Neuronal stem cell (in vitro differentiated cells): ENCODE data around the gene CHAD.
"Not testable (repeated sequence)": the region's sequence is repeated elsewhere in the genome, so short reads cannot be mapped to it uniquely, and the experiment has no call there.

Experiments
- DNase-seq: peaks from one replicate; pipeline ENCODE4 v3.0.0-alpha.2; 2013; ENCODE audit warnings: low spot score
- H2AFZ ChIP-seq: one replicate; pipeline ENCODE4 v1.6.1; 2013; ENCODE audit warnings: mild to moderate bottlenecking, low read length, inconsistent platforms
- H2AK5ac ChIP-seq: 2 replicates; pipeline ENCODE4 v1.6.1; 2013; ENCODE audit warnings: low read depth, mild to moderate bottlenecking, inconsistent platforms, low read length, moderate library complexity, mixed read lengths
- H2BK120ac ChIP-seq: 2 replicates; pipeline ENCODE4 v1.6.1; 2013; ENCODE audit warnings: low read depth, mild to moderate bottlenecking, inconsistent platforms, low read length, moderate library complexity, mixed read lengths
- H2BK12ac ChIP-seq: one replicate; pipeline ENCODE4 v1.6.1; 2013; ENCODE audit warnings: low read length, inconsistent platforms
- H2BK15ac ChIP-seq: 2 replicates; pipeline ENCODE4 v1.6.1; 2013; ENCODE audit warnings: mild to moderate bottlenecking, low read length, inconsistent platforms, mixed read lengths
- H2BK5ac ChIP-seq: one replicate; pipeline ENCODE4 v1.6.1; 2013; ENCODE audit warnings: inconsistent platforms, mild to moderate bottlenecking, low read length, moderate library complexity
- H3K14ac ChIP-seq: one replicate; pipeline ENCODE4 v1.6.1; 2013; ENCODE audit warnings: low read length, inconsistent platforms
- H3K18ac ChIP-seq: 2 replicates; pipeline ENCODE4 v1.6.1; 2013; ENCODE audit warnings: low read length, inconsistent platforms
- H3K23ac ChIP-seq: 2 replicates; pipeline ENCODE4 v1.6.1; 2013; ENCODE audit warnings: low read depth, mild to moderate bottlenecking, mixed read lengths, low read length, inconsistent platforms; ENCODE audit not compliant: poor library complexity
- H3K27ac ChIP-seq: replicated peaks from 3 replicates; pipeline ENCODE4 v1.5.1; 2013; ENCODE audit warnings: low read length, inconsistent platforms
- H3K27me3 ChIP-seq, 3 experiments: 2 replicates each; pipeline ENCODE4 v1.6.1; 2013; ENCODE audit warnings: low read length in 3 of 3, mild to moderate bottlenecking in 2 of 3, inconsistent platforms in 1 of 3, low read depth in 1 of 3, mixed read lengths in 1 of 3, moderate library complexity in 1 of 3; ENCODE audit not compliant: control insufficient read depth in 3 of 3, insufficient read depth in 3 of 3
- H3K36me3 ChIP-seq, 2 donors: replicated peaks in 1 of 2; 2 replicates each; pipeline ENCODE4 v1.6.1; 2013; ENCODE audit warnings: low read length in 2 of 2; ENCODE audit not compliant: control insufficient read depth in 2 of 2, insufficient read depth in 2 of 2
- H3K4ac ChIP-seq: 2 replicates; pipeline ENCODE4 v1.6.1; 2013; ENCODE audit warnings: inconsistent platforms, mild to moderate bottlenecking, low read length, moderate library complexity
- H3K4me1 ChIP-seq, 2 donors: 1 replicate in 1 of 2; 2 replicates in 1 of 2; pipeline ENCODE4 v1.6.1; 2013; ENCODE audit warnings: low read length in 2 of 2, low read depth in 1 of 2; ENCODE audit not compliant: control insufficient read depth in 2 of 2, insufficient read depth in 1 of 2
- H3K4me2 ChIP-seq: one replicate; pipeline ENCODE4 v1.6.1; 2013; ENCODE audit warnings: mild to moderate bottlenecking, low read length, inconsistent platforms; ENCODE audit not compliant: insufficient read depth, poor library complexity, severe bottlenecking
- H3K4me3 ChIP-seq, 2 donors: 2 replicates each; pipeline ENCODE4 v1.5.1; 2013; ENCODE audit warnings: low read length in 2 of 2, mild to moderate bottlenecking in 2 of 2, inconsistent platforms in 1 of 2, moderate library complexity in 1 of 2
- H3K79me1 ChIP-seq: one replicate; pipeline ENCODE4 v1.6.1; 2013; ENCODE audit warnings: low read depth, mild to moderate bottlenecking, inconsistent platforms, low read length, moderate library complexity
- H3K9ac ChIP-seq: one replicate; pipeline ENCODE4 v1.6.1; 2013; ENCODE audit warnings: mild to moderate bottlenecking, low read depth, low read length, inconsistent platforms; ENCODE audit not compliant: poor library complexity
- H3K9me3 ChIP-seq, 2 donors: replicated peaks in 1 of 2; 2 replicates each; pipeline versions ENCODE3 to v1.6.1; 2013; ENCODE audit warnings: low read length in 2 of 2, mild to moderate bottlenecking in 2 of 2, inconsistent platforms in 1 of 2, low read depth in 1 of 2, mixed read lengths in 1 of 2, moderate library complexity in 1 of 2; ENCODE audit not compliant: control insufficient read depth in 2 of 2, insufficient read depth in 1 of 2
- H4K8ac ChIP-seq: one replicate; pipeline ENCODE4 v1.6.1; 2013; ENCODE audit warnings: low read depth, mild to moderate bottlenecking, inconsistent platforms, low read length, moderate library complexity
- H4K91ac ChIP-seq: one replicate; pipeline ENCODE4 v1.6.1; 2013; ENCODE audit warnings: low read length, low read depth, mild to moderate bottlenecking, inconsistent platforms; ENCODE audit not compliant: poor library complexity
- WGBS, 2 donors: extraction: QIAGEN DNeasy Blood & Tissue Kit; methylation state at CpG; one replicate each; pipeline ENCODE4 v1.1.7; 2013; ENCODE audit warnings: missing lambda C conversion rate in 2 of 2, mixed read lengths in 1 of 2; ENCODE audit not compliant: insufficient read length in 2 of 2, insufficient replicate concordance in 1 of 2; ENCODE audit errors: extremely low coverage in 2 of 2; 5-methylcytosine and 5-hydroxymethylcytosine counted together

Gene CHAD

DNA sequence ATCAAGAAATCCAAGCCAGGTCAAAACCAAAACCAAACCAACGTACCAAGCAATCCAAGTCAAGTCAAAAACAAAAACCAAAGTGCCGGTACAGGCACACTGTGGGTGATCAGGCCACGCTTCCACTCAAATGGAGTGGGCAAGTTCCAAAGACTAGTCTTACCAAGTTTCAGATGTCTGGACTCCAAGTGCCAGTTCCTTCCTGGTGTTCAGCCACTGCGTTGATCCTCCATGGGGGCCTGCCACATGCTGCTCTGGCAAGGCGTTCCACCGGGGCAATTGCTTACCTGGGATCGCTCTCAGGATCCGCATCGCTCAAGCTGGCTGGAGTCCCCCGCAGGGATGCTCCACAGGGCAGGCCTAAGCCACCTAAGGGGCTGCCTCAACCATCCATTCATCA is 49.1 kb downstream of the CHAD start:
- not testable (repeated sequence) for H2BK12ac ChIP-seq, H3K18ac ChIP-seq, H4K91ac ChIP-seq, H3K9ac ChIP-seq, DNase-seq, H3K9me3 ChIP-seq, H3K4me3 ChIP-seq, H4K8ac ChIP-seq, H3K14ac ChIP-seq, H3K36me3 ChIP-seq, H2BK120ac ChIP-seq, H2AFZ ChIP-seq, H3K4ac ChIP-seq, H3K27ac ChIP-seq, H3K79me1 ChIP-seq, H2BK15ac ChIP-seq, H2BK5ac ChIP-seq, H2AK5ac ChIP-seq, H3K4me1 ChIP-seq, H3K23ac ChIP-seq, H3K4me2 ChIP-seq
- no CpG with 5 or more reads among the region's 10 CpGs for WGBS, 2 donors
- peaks cover 0 to 14% (median 0%) of the 10 kb centered on the region in 3 experiments for H3K27me3 ChIP-seq

DNA sequence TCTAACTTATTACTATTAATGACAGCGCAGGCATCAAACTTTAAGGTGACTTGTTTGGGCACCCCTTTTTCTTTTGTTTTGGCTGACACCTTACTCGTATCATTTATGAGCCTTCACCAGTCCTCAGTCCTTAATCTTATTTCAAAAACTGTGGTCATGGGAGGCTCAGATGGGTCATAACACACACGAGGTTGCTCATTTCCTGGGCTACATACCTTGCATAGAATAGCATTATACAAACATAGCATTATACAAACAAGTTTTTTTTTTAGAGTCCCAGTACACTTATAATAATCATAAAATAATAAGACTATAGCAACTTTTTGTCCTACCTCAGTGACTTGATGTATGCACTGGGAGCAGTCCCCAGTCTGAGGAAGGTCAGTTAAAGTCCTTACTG is 53.9 kb downstream of the CHAD start:
- Histone ChIP-seq H3K27me3 (peaks cover 0 to 27% (median 0%) of the 10 kb centered on the region in 3 experiments), H4K91ac (no peak overlapping the region), H3K4me2 (no peak overlapping the region), H2BK12ac (no peak overlapping the region), H3K9me3 (peaks cover 0 to 5% of the 10 kb centered on the region in 2 donors), H3K27ac (no peak overlapping the region), H3K4me3 (no peak overlapping the region), H2AK5ac (no peak overlapping the region), H2BK15ac (no peak overlapping the region), H3K79me1 (no peaks in the 10 kb centered on the region), H3K18ac (no peak overlapping the region), H3K9ac (no peak overlapping the region), H2BK120ac (no peak overlapping the region), H3K36me3 (no peaks in the 10 kb centered on the region), H4K8ac (no peak overlapping the region), H3K4me1 (no peaks in the 10 kb centered on the region), H3K14ac (no peak overlapping the region), H2AFZ (no peak overlapping the region), H3K4ac (no peak overlapping the region), H2BK5ac (no peak overlapping the region), H3K23ac (no peak overlapping the region)
- WGBS, 2 donors, result no CpG with 5 or more reads among the region's 3 CpGs
- no peak for DNase-seq
